ENCODE data around the gene MCFD2. TPM values are rescaled to one million over a fixed set of nuclear protein-coding genes. Genes with fewer than 3 reads are reported as not detected.

Gene MCFD2
- polyA plus RNA-seq, 1 donor (not counting 4 experiments of a cell fraction or from before 2014, with no cell fraction given) = 132 TPM

- FAIRE-seq (no peak), DNase-seq (ENCODE audit: low read depth, low spot score) (no peak)
- no peak overlapping the region for H2AFZ ChIP-seq (ENCODE audit: control insufficient read depth, low read length)
- peaks cover 6% of the 10 kb centered on the region for H3K4me1 ChIP-seq (ENCODE audit: control insufficient read depth, extremely low read depth, insufficient read depth, low read length)
- no peaks in the 10 kb centered on the region for H3K27me3 ChIP-seq (ENCODE audit: control insufficient read depth, extremely low read depth, insufficient read depth, low read length)
- H3K4me2 ChIP-seq (ENCODE audit: control insufficient read depth, extremely low read depth, insufficient read depth, low read depth, low read length) = no peak overlapping the region
- dilution Hi-C loops (cut with MboI; ENCODE audit: extremely low pct_ligation_motif_present, low sequenced_read_pairs) = no loop called here
- H3K9me3 ChIP-seq (ENCODE audit: control insufficient read depth, low read depth, low read length) = no peaks in the 10 kb centered on the region
- H3K79me2 ChIP-seq (ENCODE audit: control insufficient read depth, insufficient read depth, low read length) = no peaks in the 10 kb centered on the region
- H3K4me3 ChIP-seq (ENCODE audit: control insufficient read depth in 2 of 3, extremely low read depth in 1 of 3, insufficient read depth in 2 of 3, low read depth in 1 of 3, low read length in 3 of 3) = no peak overlapping the region
- H3K9ac ChIP-seq (ENCODE audit: control insufficient read depth, extremely low read depth, insufficient read depth, low read length) = no peak overlapping the region
- no peaks in the 10 kb centered on the region for H3K9me1 ChIP-seq (ENCODE audit: control insufficient read depth, extremely low read depth, insufficient read depth, low read length)
- no peak overlapping the region for H3K27ac ChIP-seq (ENCODE audit: control insufficient read depth, insufficient read depth, low read length)
- no peak for TF ChIP-seq EZH2 (IDR thresholded peaks at IDR 0.05; ENCODE audit: low read length)
- TF ChIP-seq, protein P1, sequence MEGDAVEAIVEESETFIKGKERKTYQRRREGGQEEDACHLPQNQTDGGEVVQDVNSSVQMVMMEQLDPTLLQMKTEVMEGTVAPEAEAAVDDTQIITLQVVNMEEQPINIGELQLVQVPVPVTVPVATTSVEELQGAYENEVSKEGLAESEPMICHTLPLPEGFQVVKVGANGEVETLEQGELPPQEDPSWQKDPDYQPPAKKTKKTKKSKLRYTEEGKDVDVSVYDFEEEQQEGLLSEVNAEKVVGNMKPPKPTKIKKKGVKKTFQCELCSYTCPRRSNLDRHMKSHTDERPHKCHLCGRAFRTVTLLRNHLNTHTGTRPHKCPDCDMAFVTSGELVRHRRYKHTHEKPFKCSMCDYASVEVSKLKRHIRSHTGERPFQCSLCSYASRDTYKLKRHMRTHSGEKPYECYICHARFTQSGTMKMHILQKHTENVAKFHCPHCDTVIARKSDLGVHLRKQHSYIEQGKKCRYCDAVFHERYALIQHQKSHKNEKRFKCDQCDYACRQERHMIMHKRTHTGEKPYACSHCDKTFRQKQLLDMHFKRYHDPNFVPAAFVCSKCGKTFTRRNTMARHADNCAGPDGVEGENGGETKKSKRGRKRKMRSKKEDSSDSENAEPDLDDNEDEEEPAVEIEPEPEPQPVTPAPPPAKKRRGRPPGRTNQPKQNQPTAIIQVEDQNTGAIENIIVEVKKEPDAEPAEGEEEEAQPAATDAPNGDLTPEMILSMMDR (optimal IDR thresholded peaks at IDR 0.05 in 1 of 3, IDR thresholded peaks at IDR 0.05 in 1 of 3, conservative IDR thresholded peaks at IDR 0.05 in 1 of 3; ENCODE audit: extremely low read depth in 1 of 3, insufficient read depth in 2 of 3, low read length in 3 of 3) = no peak
- no peaks in the 10 kb centered on the region for H3K36me3 ChIP-seq (ENCODE audit: control insufficient read depth in 2 of 2, extremely low read depth in 1 of 2, insufficient read depth in 2 of 2, low read length in 2 of 2)
- no peaks in the 10 kb centered on the region for H4K20me1 ChIP-seq (ENCODE audit: control insufficient read depth, extremely low read depth, insufficient read depth, low read length)
Observed at GRCh38 chr2:46935071-46935470, 19.5 kb upstream of the MCFD2 start.

- H3K4me2 ChIP-seq (ENCODE audit: control insufficient read depth, extremely low read depth, insufficient read depth, low read depth, low read length) = no peak overlapping the region
- dilution Hi-C loops (cut with MboI; ENCODE audit: extremely low pct_ligation_motif_present, low sequenced_read_pairs) = no loop called here
- peaks cover 3% of the 10 kb centered on the region for H3K9me3 ChIP-seq (ENCODE audit: control insufficient read depth, low read depth, low read length)
- H3K79me2 ChIP-seq (ENCODE audit: control insufficient read depth, insufficient read depth, low read length) = no peaks in the 10 kb centered on the region
- H3K27me3 ChIP-seq (ENCODE audit: control insufficient read depth, extremely low read depth, insufficient read depth, low read length) = no peaks in the 10 kb centered on the region
- H3K27ac ChIP-seq (ENCODE audit: control insufficient read depth, insufficient read depth, low read length) = no peak overlapping the region
- H3K9me1 ChIP-seq (ENCODE audit: control insufficient read depth, extremely low read depth, insufficient read depth, low read length) = no peaks in the 10 kb centered on the region
- no peaks in the 10 kb centered on the region for H4K20me1 ChIP-seq (ENCODE audit: control insufficient read depth, extremely low read depth, insufficient read depth, low read length)
- no peak for FAIRE-seq
- H3K36me3 ChIP-seq (ENCODE audit: control insufficient read depth in 2 of 2, extremely low read depth in 1 of 2, insufficient read depth in 2 of 2, low read length in 2 of 2) = no peaks in the 10 kb centered on the region
- H3K4me3 ChIP-seq (ENCODE audit: control insufficient read depth in 2 of 3, extremely low read depth in 1 of 3, insufficient read depth in 2 of 3, low read depth in 1 of 3, low read length in 3 of 3) = no peak overlapping the region
- no peak overlapping the region for H2AFZ ChIP-seq (ENCODE audit: control insufficient read depth, low read length)
- H3K4me1 ChIP-seq (ENCODE audit: control insufficient read depth, extremely low read depth, insufficient read depth, low read length) = no peaks in the 10 kb centered on the region
- H3K9ac ChIP-seq (ENCODE audit: control insufficient read depth, extremely low read depth, insufficient read depth, low read length) = no peak overlapping the region
- no peak for DNase-seq (ENCODE audit: low read depth, low spot score)
- TF ChIP-seq EZH2 (IDR thresholded peaks at IDR 0.05; ENCODE audit: low read length) = no peak
- TF ChIP-seq, protein P1 (optimal IDR thresholded peaks at IDR 0.05 in 1 of 3, IDR thresholded peaks at IDR 0.05 in 1 of 3, conservative IDR thresholded peaks at IDR 0.05 in 1 of 3; ENCODE audit: extremely low read depth in 1 of 3, insufficient read depth in 2 of 3, low read length in 3 of 3) = no peak
Observed at GRCh38 chr2:46929612-46930011, 14.0 kb upstream of the MCFD2 start.
